ENCODE measurements around the gene ZNF107.

Gene ZNF107

GRCh38 chr7:64665980-64666662 is at the start of gene ZNF107:
Gene ZNF107, plus strand, starts transcription at chr7:64666133. Its CDS starts 150 bp downstream, at chr7:64666283.
- no peak for FAIRE-seq
- peak; percentile 84 for DNase-seq (ENCODE audit: insufficient read length, low spot score)

GRCh38 chr7:64618785-64619456 is 47.0 kb upstream of the ZNF107 start:
- no peak for FAIRE-seq
- DNase-seq (ENCODE audit: insufficient read length, low spot score) = peak; percentile 1

- FAIRE-seq (no peak), DNase-seq (ENCODE audit: insufficient read length, low spot score) (no peak)
Observed at GRCh38 chr7:64619705-64620104, 46.2 kb upstream of the ZNF107 start.

- DNase-seq (ENCODE audit: insufficient read length, low spot score) = no peak
- no peak for FAIRE-seq
Observed at GRCh38 chr7:64621656-64622055, 44.3 kb upstream of the ZNF107 start.

GRCh38 chr7:64625114-64626082 is 40.5 kb upstream of the ZNF107 start:
- DNase-seq (ENCODE audit: insufficient read length, low spot score) = no peak

GRCh38 chr7:64626083-64626469 is 39.9 kb upstream of the ZNF107 start:
- DNase-seq (ENCODE audit: insufficient read length, low spot score) (no peak), FAIRE-seq (no peak)

More at GRCh38 chr7:64625114-64626082, 40.5 kb upstream of the ZNF107 start:
- FAIRE-seq = no peak

GRCh38 chr7:64626557-64626956 is 39.4 kb upstream of the ZNF107 start:
- no peak for DNase-seq (ENCODE audit: insufficient read length, low spot score)
- no peak for FAIRE-seq

GRCh38 chr7:64628192-64628591 is 37.7 kb upstream of the ZNF107 start:
- no peak for FAIRE-seq
- no peak for DNase-seq (ENCODE audit: insufficient read length, low spot score)

GRCh38 chr7:64628721-64629120 is 37.2 kb upstream of the ZNF107 start:
- FAIRE-seq = no peak
- DNase-seq (ENCODE audit: insufficient read length, low spot score) = no peak

- FAIRE-seq = no peak
- peak; percentile 0 for DNase-seq (ENCODE audit: insufficient read length, low spot score)
Observed at GRCh38 chr7:64630496-64630895, 35.4 kb upstream of the ZNF107 start.

- FAIRE-seq = no peak
Observed at GRCh38 chr7:64632029-64632428, 33.9 kb upstream of the ZNF107 start.

GRCh38 chr7:64633401-64633800 is 32.5 kb upstream of the ZNF107 start:
- no peak for FAIRE-seq
- no peak for DNase-seq (ENCODE audit: insufficient read length, low spot score)

More at GRCh38 chr7:64632029-64632428, 33.9 kb upstream of the ZNF107 start:
- DNase-seq (ENCODE audit: insufficient read length, low spot score) = no peak

- FAIRE-seq (no peak), DNase-seq (ENCODE audit: insufficient read length, low spot score) (no peak)
Observed at GRCh38 chr7:64634406-64635062, 31.4 kb upstream of the ZNF107 start.

- FAIRE-seq (no peak), DNase-seq (ENCODE audit: insufficient read length, low spot score) (no peak)
Observed at GRCh38 chr7:64636386-64636785, 29.5 kb upstream of the ZNF107 start.

- DNase-seq (ENCODE audit: insufficient read length, low spot score) (no peak), FAIRE-seq (no peak)
Observed at GRCh38 chr7:64637521-64638445, 28.1 kb upstream of the ZNF107 start.

GRCh38 chr7:64638822-64639221 is 27.1 kb upstream of the ZNF107 start:
- FAIRE-seq = no peak
- DNase-seq (ENCODE audit: insufficient read length, low spot score) = no peak

- DNase-seq (ENCODE audit: insufficient read length, low spot score) = no peak
- no peak for FAIRE-seq
Observed at GRCh38 chr7:64639267-64640001, 26.5 kb upstream of the ZNF107 start.

GRCh38 chr7:64640504-64640903 is 25.4 kb upstream of the ZNF107 start:
- no peak for FAIRE-seq
- DNase-seq (ENCODE audit: insufficient read length, low spot score) = no peak

GRCh38 chr7:64642046-64642445 is 23.9 kb upstream of the ZNF107 start:
- FAIRE-seq = no peak
- no peak for DNase-seq (ENCODE audit: insufficient read length, low spot score)

Measured in HTR-8/SVneo (cell line).